ENCODE measurements around the gene MOSPD3.

DNA sequence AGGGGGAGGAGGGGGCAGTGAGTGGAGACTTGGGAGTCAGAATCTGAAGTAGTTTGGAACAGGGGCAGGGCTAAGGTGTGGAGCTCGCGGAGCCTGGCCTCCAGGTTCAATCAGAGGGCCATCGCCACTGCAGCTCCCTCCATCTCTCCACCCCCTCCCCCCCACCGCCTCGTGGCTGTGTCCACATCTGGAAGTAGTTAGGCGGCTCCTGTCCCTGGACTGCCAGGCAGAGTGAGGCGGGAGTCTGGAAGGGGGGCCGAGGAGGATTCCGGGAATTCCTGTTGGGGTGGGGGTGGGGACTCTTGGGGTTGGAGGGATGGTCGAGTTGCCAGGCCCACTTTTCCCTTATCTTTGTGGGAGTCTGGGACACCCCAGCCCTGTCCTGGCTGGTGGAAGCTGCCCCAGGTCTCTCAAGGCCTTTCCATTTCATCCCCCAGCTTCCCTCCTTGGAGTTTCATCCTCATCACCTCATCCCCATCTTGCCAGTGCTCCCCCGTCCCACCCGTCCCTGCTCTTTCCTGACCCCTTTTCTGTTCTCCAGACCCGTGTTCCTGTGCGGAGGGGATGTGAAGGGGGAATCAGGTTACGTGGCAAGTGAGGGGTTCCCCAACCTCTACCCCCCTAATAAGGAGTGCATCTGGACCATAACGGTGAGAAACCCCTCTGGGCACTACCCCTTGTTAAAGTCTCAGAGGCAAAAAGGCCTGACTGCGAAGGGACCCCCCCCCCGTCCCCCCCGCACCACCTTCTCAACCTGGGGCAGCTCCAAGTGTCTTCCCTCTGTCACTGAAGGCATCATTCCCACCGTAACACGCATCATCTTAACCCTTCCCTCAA, 9.2 kb upstream of the MOSPD3 start:
- TF ChIP-seq, protein P1, sequence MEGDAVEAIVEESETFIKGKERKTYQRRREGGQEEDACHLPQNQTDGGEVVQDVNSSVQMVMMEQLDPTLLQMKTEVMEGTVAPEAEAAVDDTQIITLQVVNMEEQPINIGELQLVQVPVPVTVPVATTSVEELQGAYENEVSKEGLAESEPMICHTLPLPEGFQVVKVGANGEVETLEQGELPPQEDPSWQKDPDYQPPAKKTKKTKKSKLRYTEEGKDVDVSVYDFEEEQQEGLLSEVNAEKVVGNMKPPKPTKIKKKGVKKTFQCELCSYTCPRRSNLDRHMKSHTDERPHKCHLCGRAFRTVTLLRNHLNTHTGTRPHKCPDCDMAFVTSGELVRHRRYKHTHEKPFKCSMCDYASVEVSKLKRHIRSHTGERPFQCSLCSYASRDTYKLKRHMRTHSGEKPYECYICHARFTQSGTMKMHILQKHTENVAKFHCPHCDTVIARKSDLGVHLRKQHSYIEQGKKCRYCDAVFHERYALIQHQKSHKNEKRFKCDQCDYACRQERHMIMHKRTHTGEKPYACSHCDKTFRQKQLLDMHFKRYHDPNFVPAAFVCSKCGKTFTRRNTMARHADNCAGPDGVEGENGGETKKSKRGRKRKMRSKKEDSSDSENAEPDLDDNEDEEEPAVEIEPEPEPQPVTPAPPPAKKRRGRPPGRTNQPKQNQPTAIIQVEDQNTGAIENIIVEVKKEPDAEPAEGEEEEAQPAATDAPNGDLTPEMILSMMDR (IDR thresholded peaks at IDR 0.05; ENCODE audit: poor library complexity, severe bottlenecking), result no peak
- TF ChIP-seq, protein P2, sequence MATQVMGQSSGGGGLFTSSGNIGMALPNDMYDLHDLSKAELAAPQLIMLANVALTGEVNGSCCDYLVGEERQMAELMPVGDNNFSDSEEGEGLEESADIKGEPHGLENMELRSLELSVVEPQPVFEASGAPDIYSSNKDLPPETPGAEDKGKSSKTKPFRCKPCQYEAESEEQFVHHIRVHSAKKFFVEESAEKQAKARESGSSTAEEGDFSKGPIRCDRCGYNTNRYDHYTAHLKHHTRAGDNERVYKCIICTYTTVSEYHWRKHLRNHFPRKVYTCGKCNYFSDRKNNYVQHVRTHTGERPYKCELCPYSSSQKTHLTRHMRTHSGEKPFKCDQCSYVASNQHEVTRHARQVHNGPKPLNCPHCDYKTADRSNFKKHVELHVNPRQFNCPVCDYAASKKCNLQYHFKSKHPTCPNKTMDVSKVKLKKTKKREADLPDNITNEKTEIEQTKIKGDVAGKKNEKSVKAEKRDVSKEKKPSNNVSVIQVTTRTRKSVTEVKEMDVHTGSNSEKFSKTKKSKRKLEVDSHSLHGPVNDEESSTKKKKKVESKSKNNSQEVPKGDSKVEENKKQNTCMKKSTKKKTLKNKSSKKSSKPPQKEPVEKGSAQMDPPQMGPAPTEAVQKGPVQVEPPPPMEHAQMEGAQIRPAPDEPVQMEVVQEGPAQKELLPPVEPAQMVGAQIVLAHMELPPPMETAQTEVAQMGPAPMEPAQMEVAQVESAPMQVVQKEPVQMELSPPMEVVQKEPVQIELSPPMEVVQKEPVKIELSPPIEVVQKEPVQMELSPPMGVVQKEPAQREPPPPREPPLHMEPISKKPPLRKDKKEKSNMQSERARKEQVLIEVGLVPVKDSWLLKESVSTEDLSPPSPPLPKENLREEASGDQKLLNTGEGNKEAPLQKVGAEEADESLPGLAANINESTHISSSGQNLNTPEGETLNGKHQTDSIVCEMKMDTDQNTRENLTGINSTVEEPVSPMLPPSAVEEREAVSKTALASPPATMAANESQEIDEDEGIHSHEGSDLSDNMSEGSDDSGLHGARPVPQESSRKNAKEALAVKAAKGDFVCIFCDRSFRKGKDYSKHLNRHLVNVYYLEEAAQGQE (IDR thresholded peaks at IDR 0.05; ENCODE audit: borderline replicate concordance), result no peak
- TF ChIP-seq EZH2 (IDR thresholded peaks at IDR 0.05; ENCODE audit: borderline replicate concordance, insufficient read depth, low read length, poor library complexity, severe bottlenecking), result no peak
- no peak for TF ChIP-seq POLR2AphosphoS5 (IDR thresholded peaks at IDR 0.05)
- TF ChIP-seq EP300 (conservative IDR thresholded peaks at IDR 0.05; ENCODE audit: poor library complexity, severe bottlenecking), result no peak
- TF ChIP-seq TAF1 (IDR thresholded peaks at IDR 0.05; ENCODE audit: low read depth), result no peak
